Activated B cell treated with CpG ODN at 0.5 μM for 24 hours (primary cell): ENCODE measurements around the gene POLR1A. TPM values are rescaled to one million over a fixed set of nuclear protein-coding genes. Genes with fewer than 3 reads are reported as not detected.

Experiments
- ATAC-seq: fragments of 200-7000 bp; cut with Tn5 transposase; one replicate; pipeline ENCODE4 v1.10.0; 2021; ENCODE audit warnings: low read depth, mild to moderate bottlenecking, moderate library complexity
- CTCF ChIA-PET: fragments of 350-600 bp; sonication (Branson Sonifier 250); formaldehyde crosslinking; loops from one replicate; lab custom pipeline; 2021; ENCODE audit warnings: antibody characterized with exemption; lab: Charles Lee
- POLR2A ChIA-PET: fragments of 350-600 bp; sonication (Branson Sonifier 250); formaldehyde crosslinking; loops from one replicate; lab custom pipeline; 2021; ENCODE audit warnings: antibody characterized with exemption; lab: Charles Lee
- DNase-seq: peaks from one replicate; pipeline ENCODE4 v3.0.0; 2022
- H3K27ac Mint-ChIP-seq: one replicate; pipeline ENCODE4 v1.8.0; 2020; ENCODE audit warnings: mixed read lengths
- H3K27me3 Mint-ChIP-seq: one replicate; pipeline ENCODE4 v1.8.0; 2021; ENCODE audit warnings: mixed read lengths
- H3K36me3 Mint-ChIP-seq: one replicate; pipeline ENCODE4 v1.8.0; 2021; ENCODE audit warnings: low read depth, mixed read lengths
- H3K4me1 Mint-ChIP-seq: one replicate; pipeline ENCODE4 v1.8.0; 2021; ENCODE audit warnings: mixed read lengths
- H3K4me3 Mint-ChIP-seq: one replicate; pipeline ENCODE4 v1.8.0; 2020; ENCODE audit warnings: mild to moderate bottlenecking, mixed read lengths
- H3K9me3 Mint-ChIP-seq: one replicate; pipeline ENCODE4 v1.8.0; 2020; ENCODE audit warnings: mixed read lengths
- CTCF ChIP-seq: fragments of 200-600 bp; IDR thresholded peaks from one replicate; pipeline ENCODE4 v1.8.0; 2022; ENCODE audit warnings: antibody characterized with exemption, mild to moderate bottlenecking
- intact Hi-C: fragments of 100-400 bp; cut with micrococcal nuclease; formaldehyde crosslinking; loops from one replicate; pipeline ENCODE4 v1.15.1; 2024
- total RNA-seq: library from RNA; stranded (reverse); gene quantifications from 2 replicates; pipeline ENCODE4 v1.2.3, GENCODE V29; 2022

POLR1A gene
- total RNA-seq, 1 donor from 2014 or later = 53.4 TPM

GRCh38 chr2:86000131-86000937 lies 105.4 kb downstream of the POLR1A start:
- no peaks in the 10 kb centered on the region for H3K36me3 Mint-ChIP-seq
- H3K9me3 Mint-ChIP-seq = peaks cover 4% of the 10 kb centered on the region
- no peaks in the 10 kb centered on the region for H3K27me3 Mint-ChIP-seq
- H3K4me3 Mint-ChIP-seq = no peak overlapping the region
- intact Hi-C loops = no loop called here
- POLR2A ChIA-PET = interaction anchor here (0.7 to 2.0 kb wide), 5 partner anchors 17 to 195 kb away, joined by 3 to 15 read pairs (median 6); partner anchors contain the start of gene IMMT
- DNase-seq (no peak), ATAC-seq (no peak)
- CTCF ChIA-PET = interaction anchor here (1.5 kb wide), 1 partner anchor 111 kb away, joined by 8 read pairs; no protein-coding TSS in a partner anchor
- H3K4me1 Mint-ChIP-seq = peaks cover 69% of the 10 kb centered on the region
- TF ChIP-seq CTCF = no peak
- peak overlapping the region; percentile 96 for H3K27ac Mint-ChIP-seq

- no peak for TF ChIP-seq CTCF
- Mint-ChIP-seq H3K4me3 (peak overlapping the region; percentile 66), H3K27me3 (no peaks in the 10 kb centered on the region), H3K36me3 (no peaks in the 10 kb centered on the region), H3K9me3 (no peaks in the 10 kb centered on the region), H3K27ac (peak overlapping the region; percentile 96), H3K4me1 (peaks cover 76% of the 10 kb centered on the region)
- CTCF ChIA-PET = interaction anchor here (0.8 to 2.1 kb wide), 3 partner anchors 110 to 172 kb away, joined by 3 to 8 read pairs (median 4); no protein-coding TSS in a partner anchor
- no peak for DNase-seq
- peak; percentile 73 for ATAC-seq
- POLR2A ChIA-PET = interaction anchor here (0.7 to 2.0 kb wide), 9 partner anchors 15 to 196 kb away, joined by 3 to 15 read pairs (median 4); partner anchors contain the start of genes IMMT and POLR1A
- intact Hi-C loops = loop anchor here (1.0 to 10.0 kb wide), 3 partner anchors 18 to 196 kb away; partner anchors contain the start of genes IMMT and MRPL35
Observed at GRCh38 chr2:85999061-85999831, 106.4 kb downstream of the POLR1A start.

- Mint-ChIP-seq H3K27ac (peak overlapping the region; percentile 96), H3K27me3 (no peaks in the 10 kb centered on the region), H3K36me3 (no peaks in the 10 kb centered on the region), H3K4me1 (peaks cover 82% of the 10 kb centered on the region), H3K4me3 (peak overlapping the region; percentile 66), H3K9me3 (no peaks in the 10 kb centered on the region)
- ChIA-PET CTCF (interaction anchor here (1.7 to 2.1 kb wide), 2 partner anchors 38 to 111 kb away, joined by 4 to 5 read pairs; no protein-coding TSS in a partner anchor), POLR2A (interaction anchor here (2.0 to 3.0 kb wide), 4 partner anchors 16 to 145 kb away, joined by 4 to 16 read pairs (median 6); no protein-coding TSS in a partner anchor)
- no peak for TF ChIP-seq CTCF
- intact Hi-C loops = loop anchor here (2.0 to 10.0 kb wide), 2 partner anchors 18 to 196 kb away; partner anchors contain the start of genes IMMT and MRPL35
- no peak for DNase-seq
- no peak for ATAC-seq
Observed at GRCh38 chr2:85998071-85998991, 107.4 kb downstream of the POLR1A start.

- H3K36me3 Mint-ChIP-seq = no peaks in the 10 kb centered on the region
- H3K27ac Mint-ChIP-seq = peak overlapping the region; percentile 73
- no peak for DNase-seq
- intact Hi-C loops = loop anchor here (10.0 kb wide), 1 partner anchor 198 kb away; the partner anchor contains the start of genes IMMT and MRPL35
- POLR2A ChIA-PET = interaction anchor here (0.7 to 5.0 kb wide), 6 partner anchors 17 to 110 kb away, joined by 4 to 38 read pairs (median 10); partner anchors contain the start of gene ST3GAL5
- peaks cover 88% of the 10 kb centered on the region for H3K4me1 Mint-ChIP-seq
- ATAC-seq = no peak
- peak overlapping the region; percentile 44 for H3K4me3 Mint-ChIP-seq
- H3K9me3 Mint-ChIP-seq = no peaks in the 10 kb centered on the region
- no peaks in the 10 kb centered on the region for H3K27me3 Mint-ChIP-seq
- TF ChIP-seq CTCF = no peak
- CTCF ChIA-PET = interaction anchor here (0.9 to 2.1 kb wide), 3 partner anchors 39 to 170 kb away, joined by 4 to 5 read pairs (median 5); no protein-coding TSS in a partner anchor
Observed at GRCh38 chr2:85997017-85997970, 108.4 kb downstream of the POLR1A start.
